Keratinocyte (primary cell): ENCODE measurements around the gene MAL. TPM values are rescaled to one million over a fixed set of nuclear protein-coding genes. Genes with fewer than 3 reads are reported as not detected.
"Not testable (repeated sequence)": the region's sequence is repeated elsewhere in the genome, so short reads cannot be mapped to it uniquely, and the experiment has no call there.

ENCODE experiments used
- DNase-seq: peaks from one replicate; pipeline ENCODE4 v3.0.0-alpha.2; 2011; ENCODE audit warnings: low read depth, missing footprints, low spot score
- FAIRE-seq: peaks from 2 replicates; lab custom pipeline; 2011; peaks lifted over from hg19 to GRCh38; lab: Jason Lieb, UNC
- H2AFZ ChIP-seq: 2 replicates; pipeline ENCODE4 v1.6.0; 2012; ENCODE audit warnings: low read length, control low read depth, inconsistent platforms; ENCODE audit not compliant: control insufficient read depth
- H3K27ac ChIP-seq: 2 replicates; pipeline ENCODE4 v1.5.1; 2011; ENCODE audit warnings: low read length; ENCODE audit not compliant: control insufficient read depth, insufficient read depth
- H3K27me3 ChIP-seq: 3 replicates; pipeline ENCODE4 v1.6.0; 2011; ENCODE audit warnings: low read length; ENCODE audit not compliant: control insufficient read depth, insufficient read depth; ENCODE audit errors: extremely low read depth
- H3K36me3 ChIP-seq, 2 experiments: 2 replicates in 1 of 2; 3 replicates in 1 of 2; pipeline ENCODE4 v1.5.1; 2011; ENCODE audit warnings: low read length in 2 of 2, mild to moderate bottlenecking in 1 of 2; ENCODE audit not compliant: control insufficient read depth in 2 of 2, insufficient read depth in 2 of 2; ENCODE audit errors: extremely low read depth in 1 of 2
- H3K4me1 ChIP-seq: 3 replicates; pipeline ENCODE4 v1.5.1; 2011; ENCODE audit warnings: low read length; ENCODE audit not compliant: control insufficient read depth, insufficient read depth; ENCODE audit errors: extremely low read depth
- H3K4me2 ChIP-seq: 3 replicates; pipeline ENCODE4 v1.6.0; 2011; ENCODE audit warnings: low read depth, low read length; ENCODE audit not compliant: control insufficient read depth, insufficient read depth; ENCODE audit errors: extremely low read depth
- H3K4me3 ChIP-seq, 3 experiments: fragments of 200-600 bp in 1 of 3; sonication (generic) in 1 of 3; 2 replicates in 2 of 3; 3 replicates in 1 of 3; pipeline ENCODE4 v1.5.1; 2011 to 2016; ENCODE audit warnings: low read length in 3 of 3, mild to moderate bottlenecking in 3 of 3, control low read depth in 2 of 3, inconsistent platforms in 1 of 3, low read depth in 1 of 3, mixed read lengths in 1 of 3, mixed run types in 1 of 3, moderate library complexity in 1 of 3; ENCODE audit not compliant: control insufficient read depth in 2 of 3, insufficient read depth in 2 of 3; ENCODE audit errors: extremely low read depth in 1 of 3
- H3K79me2 ChIP-seq: 2 replicates; pipeline ENCODE4 v1.6.0; 2012; ENCODE audit warnings: low read length; ENCODE audit not compliant: control insufficient read depth, insufficient read depth
- H3K9ac ChIP-seq: 3 replicates; pipeline ENCODE4 v1.6.0; 2011; ENCODE audit warnings: low read length; ENCODE audit not compliant: control insufficient read depth, insufficient read depth; ENCODE audit errors: extremely low read depth
- H3K9me1 ChIP-seq: 3 replicates; pipeline ENCODE4 v1.6.0; 2011; ENCODE audit warnings: low read length; ENCODE audit not compliant: control insufficient read depth, insufficient read depth; ENCODE audit errors: extremely low read depth
- H3K9me3 ChIP-seq: 2 replicates; pipeline ENCODE4 v1.5.1; 2012; ENCODE audit warnings: low read depth, low read length; ENCODE audit not compliant: control insufficient read depth
- H4K20me1 ChIP-seq: 3 replicates; pipeline ENCODE4 v1.6.0; 2011; ENCODE audit warnings: low read length; ENCODE audit not compliant: control insufficient read depth, insufficient read depth; ENCODE audit errors: extremely low read depth
- EZH2 ChIP-seq: IDR thresholded peaks from one replicate; pipeline ENCODE4 v1.6.1; 2012; ENCODE audit warnings: inconsistent platforms, mild to moderate bottlenecking, low read length, moderate library complexity
- dilution Hi-C: fragments of 300-500 bp; cut with MboI; formaldehyde crosslinking; loops from one replicate; pipeline ENCODE4 v1.7.0; 2020; ENCODE audit warnings: low sequenced_read_pairs; ENCODE audit not compliant: extremely low pct_ligation_motif_present
- polyA plus RNA-seq, 5 experiments: library from polyadenylated mRNA; depleted of rRNA in 3 of 5; stranded (reverse) in 3 of 5; stranded (forward) in 1 of 5; unstranded in 1 of 5; fragments of >200 nt; gene quantifications; 1 replicate in 1 of 5; 2 replicates in 3 of 5; 3 replicates in 1 of 5; pipeline versions ENCODE4 v1.2.1 to v1.2.3, GENCODE V29; 2011 to 2012; ENCODE audit warnings: missing spikeins in 2 of 5, low read depth in 1 of 5, low replicate concordance in 1 of 5
- TF ChIP-seq, protein P1 (sequence below), 3 experiments: IDR thresholded peaks in 1 of 3; conservative IDR thresholded peaks in 1 of 3; optimal IDR thresholded peaks in 1 of 3; 2 replicates in 2 of 3; 3 replicates in 1 of 3; pipeline versions ENCODE3 to v1.5.1; 2011; ENCODE audit warnings: low read length in 3 of 3, mild to moderate bottlenecking in 3 of 3, moderate library complexity in 2 of 3, control low read depth in 1 of 3, inconsistent platforms in 1 of 3; ENCODE audit not compliant: insufficient read depth in 2 of 3; ENCODE audit errors: extremely low read depth in 1 of 3

The MAL gene
- polyA plus RNA-seq, 1 donor (not counting 4 experiments of a cell fraction or from before 2014, with no cell fraction given), result not detected

DNA sequence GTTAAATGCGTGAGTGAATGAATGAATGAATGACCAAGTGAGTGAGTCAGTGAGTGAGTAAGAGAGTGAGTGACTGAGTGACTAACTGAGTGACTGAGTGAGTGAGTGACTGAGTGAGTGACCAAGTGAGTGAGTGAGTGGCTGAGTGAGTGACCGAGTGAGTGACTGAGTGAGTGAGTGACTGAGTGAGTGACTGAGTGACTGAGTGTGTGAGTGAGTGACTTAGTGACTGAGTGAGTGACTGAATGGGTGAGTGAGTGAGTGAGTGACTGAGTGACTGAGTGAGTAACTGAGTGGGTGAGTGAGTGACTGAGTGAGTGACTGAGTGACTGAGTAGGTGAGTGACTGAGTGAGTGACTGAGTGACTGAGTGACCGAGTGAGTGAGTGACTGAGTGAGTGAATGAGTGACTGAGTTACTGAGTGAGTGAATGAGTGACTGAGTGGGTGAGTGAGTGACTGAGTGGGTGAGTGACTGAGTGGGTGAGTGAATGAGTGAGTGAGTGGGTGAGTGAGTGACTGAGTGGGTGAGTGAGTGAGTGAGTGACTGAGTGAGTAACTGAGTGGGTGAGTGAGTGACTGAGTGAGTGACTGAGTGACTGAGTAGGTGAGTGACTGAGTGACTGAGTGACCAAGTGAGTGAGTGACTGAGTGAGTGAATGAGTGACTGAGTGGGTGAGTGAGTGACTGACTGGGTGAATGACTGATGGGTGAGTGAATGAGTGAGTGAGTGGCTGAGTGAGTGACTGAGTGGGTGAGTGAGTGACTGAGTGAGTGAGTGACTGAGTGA, 11.3 kb downstream of the MAL start:
- dilution Hi-C loops, result no loop called here
- H3K27me3 ChIP-seq, result peaks cover 26% of the 10 kb centered on the region
- H3K79me2 ChIP-seq, result no peaks in the 10 kb centered on the region
- peaks cover 9% of the 10 kb centered on the region for H3K9me3 ChIP-seq
- H3K4me2 ChIP-seq, result no peak overlapping the region
- H2AFZ ChIP-seq, result no peak overlapping the region
- TF ChIP-seq, protein P1, sequence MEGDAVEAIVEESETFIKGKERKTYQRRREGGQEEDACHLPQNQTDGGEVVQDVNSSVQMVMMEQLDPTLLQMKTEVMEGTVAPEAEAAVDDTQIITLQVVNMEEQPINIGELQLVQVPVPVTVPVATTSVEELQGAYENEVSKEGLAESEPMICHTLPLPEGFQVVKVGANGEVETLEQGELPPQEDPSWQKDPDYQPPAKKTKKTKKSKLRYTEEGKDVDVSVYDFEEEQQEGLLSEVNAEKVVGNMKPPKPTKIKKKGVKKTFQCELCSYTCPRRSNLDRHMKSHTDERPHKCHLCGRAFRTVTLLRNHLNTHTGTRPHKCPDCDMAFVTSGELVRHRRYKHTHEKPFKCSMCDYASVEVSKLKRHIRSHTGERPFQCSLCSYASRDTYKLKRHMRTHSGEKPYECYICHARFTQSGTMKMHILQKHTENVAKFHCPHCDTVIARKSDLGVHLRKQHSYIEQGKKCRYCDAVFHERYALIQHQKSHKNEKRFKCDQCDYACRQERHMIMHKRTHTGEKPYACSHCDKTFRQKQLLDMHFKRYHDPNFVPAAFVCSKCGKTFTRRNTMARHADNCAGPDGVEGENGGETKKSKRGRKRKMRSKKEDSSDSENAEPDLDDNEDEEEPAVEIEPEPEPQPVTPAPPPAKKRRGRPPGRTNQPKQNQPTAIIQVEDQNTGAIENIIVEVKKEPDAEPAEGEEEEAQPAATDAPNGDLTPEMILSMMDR (optimal IDR thresholded peaks at IDR 0.05 in 1 of 3, IDR thresholded peaks at IDR 0.05 in 1 of 3, conservative IDR thresholded peaks at IDR 0.05 in 1 of 3; ENCODE audit: extremely low read depth in 1 of 3, insufficient read depth in 2 of 3, low read length in 3 of 3), result no peak
- H3K4me3 ChIP-seq, result no peak overlapping the region
- no peaks in the 10 kb centered on the region for H3K4me1 ChIP-seq
- H3K9me1 ChIP-seq, result no peaks in the 10 kb centered on the region
- no peak overlapping the region for H3K27ac ChIP-seq
- no peak for FAIRE-seq
- DNase-seq, result no peak
- H4K20me1 ChIP-seq, result no peaks in the 10 kb centered on the region
- H3K36me3 ChIP-seq, result no peaks in the 10 kb centered on the region
- H3K9ac ChIP-seq, result no peak overlapping the region

DNA sequence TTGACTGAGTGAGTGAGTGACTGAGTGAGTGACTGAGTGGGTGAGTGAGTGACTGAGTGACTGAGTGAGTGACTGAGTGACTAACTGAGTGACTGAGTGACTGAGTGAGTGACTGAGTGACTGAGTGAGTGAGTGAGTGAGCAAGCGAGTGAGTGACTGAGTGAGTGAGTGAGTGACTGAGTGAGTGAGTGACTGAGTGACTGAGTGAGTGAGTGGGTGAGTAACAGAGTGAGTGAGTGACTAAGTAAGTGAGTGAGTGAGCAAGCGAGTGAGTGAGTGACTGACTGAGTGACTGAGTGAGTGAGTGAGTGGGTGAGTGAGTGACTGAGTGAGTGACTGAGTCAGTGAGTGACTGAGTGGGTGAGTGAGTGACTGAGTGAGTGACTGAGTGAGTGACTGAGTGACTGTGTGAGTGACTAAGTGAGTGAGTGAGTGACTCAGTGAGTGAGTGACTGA, 11.9 kb downstream of the MAL start:
- H3K9me1 ChIP-seq, result no peaks in the 10 kb centered on the region
- H3K27me3 ChIP-seq, result peaks cover 27% of the 10 kb centered on the region
- dilution Hi-C loops, result no loop called here
- H3K4me3 ChIP-seq, result no peak overlapping the region
- peaks cover 9% of the 10 kb centered on the region for H3K9me3 ChIP-seq
- no peaks in the 10 kb centered on the region for H3K79me2 ChIP-seq
- H3K9ac ChIP-seq, result no peak overlapping the region
- TF ChIP-seq, protein P1 (optimal IDR thresholded peaks at IDR 0.05 in 1 of 3, IDR thresholded peaks at IDR 0.05 in 1 of 3, conservative IDR thresholded peaks at IDR 0.05 in 1 of 3; ENCODE audit: extremely low read depth in 1 of 3, insufficient read depth in 2 of 3, low read length in 3 of 3), result no peak
- no peak for TF ChIP-seq EZH2
- H2AFZ ChIP-seq, result no peak overlapping the region
- H3K4me2 ChIP-seq, result no peak overlapping the region
- no peak for FAIRE-seq
- H3K4me1 ChIP-seq, result no peaks in the 10 kb centered on the region
- H3K36me3 ChIP-seq, result no peaks in the 10 kb centered on the region
- no peak overlapping the region for H3K27ac ChIP-seq
- no peak for DNase-seq
- no peaks in the 10 kb centered on the region for H4K20me1 ChIP-seq

DNA sequence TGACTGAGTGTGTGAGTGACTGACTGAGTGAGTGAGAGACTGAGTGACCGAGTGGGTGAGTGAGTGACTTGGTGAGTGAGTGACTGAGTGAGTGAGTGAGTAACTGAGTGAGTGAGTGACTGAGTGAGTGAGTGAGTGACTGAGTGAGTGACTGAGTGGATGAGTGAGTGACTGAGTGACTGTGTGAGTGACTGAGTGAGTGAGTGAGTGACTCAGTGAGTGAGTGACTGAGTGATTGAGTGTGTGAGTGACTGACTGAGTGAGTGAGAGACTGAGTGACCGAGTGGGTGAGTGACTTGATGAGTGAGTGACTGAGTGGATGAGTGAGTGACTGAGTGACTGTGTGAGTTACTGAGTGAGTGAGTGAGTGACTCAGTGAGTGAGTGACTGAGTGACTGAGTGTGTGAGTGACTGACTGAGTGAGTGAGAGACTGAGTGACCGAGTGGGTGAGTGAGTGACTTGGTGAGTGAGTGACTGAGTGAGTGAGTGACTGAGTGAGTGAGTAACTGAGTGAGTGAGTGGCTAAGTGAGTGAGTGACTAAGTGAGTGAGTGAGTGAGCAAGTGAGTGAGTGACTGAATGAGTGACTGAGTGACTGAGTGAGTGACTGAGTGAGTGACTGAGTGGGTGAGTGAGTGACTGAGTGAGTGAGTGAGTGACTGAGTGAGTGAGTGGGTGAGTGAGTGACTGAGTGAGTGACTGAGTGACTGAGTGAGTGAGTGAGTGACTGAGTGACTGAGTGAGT, 12.5 kb downstream of the MAL start:
- H3K36me3 ChIP-seq, H3K4me1 ChIP-seq, H3K4me2 ChIP-seq, FAIRE-seq, H3K79me2 ChIP-seq, H3K9me1 ChIP-seq, H3K27ac ChIP-seq, H2AFZ ChIP-seq, H3K4me3 ChIP-seq, DNase-seq, dilution Hi-C loops, H3K9ac ChIP-seq, H3K9me3 ChIP-seq, H4K20me1 ChIP-seq: not testable (repeated sequence)
- peaks cover 21% of the 10 kb centered on the region for H3K27me3 ChIP-seq
